K562 (cell line): ENCODE results near the gene GPC1. TPM values are rescaled to one million over a fixed set of nuclear protein-coding genes. Genes with fewer than 3 reads are reported as not detected.

ENCODE experiments used
- ATAC-seq: fragments of 200-7000 bp; cut with Tn5 transposase; 3 replicates; pipeline ENCODE4 v1.9.1; 2020; ENCODE audit warnings: moderate library complexity
- BruUV-seq: library from RNA; stranded (reverse); fragments of 400-500 nt; replicated peaks from 2 replicates; lab custom pipeline; 2021; lab: Mats Ljungman, UMichigan
- CTCF ChIA-PET: fragments of 300-600 bp; formaldehyde crosslinking; extraction: SDS; loops from one replicate; lab custom pipeline; 2021; ENCODE audit warnings: low intra/inter-chr PET ratio; lab: Yijun Ruan, JAX
- POLR2A ChIA-PET: fragments of 300-600, 350-650 bp; sonication (Branson Sonifier 250); formaldehyde crosslinking; extraction: SDS; loops from one replicate; lab custom pipeline; 2021; ENCODE audit warnings: antibody characterized with exemption, inconsistent platforms; lab: Yijun Ruan, JAX
- DNase-seq, 4 experiments: peaks; one replicate each; pipeline versions ENCODE4 v3.0.0 to v3.0.0-alpha.2; 2011 to 2018; ENCODE audit warnings: low spot score in 3 of 4, mixed read lengths in 3 of 4; ENCODE audit errors: extremely low read depth in 1 of 4
- FAIRE-seq: peaks from 2 replicates; lab custom pipeline; 2011; peaks lifted over from hg19 to GRCh38; lab: Jason Lieb, UNC
- H2AFZ ChIP-seq: 2 replicates; pipeline ENCODE4 v1.6.0; 2011; ENCODE audit warnings: low read depth, low read length, control low read depth, inconsistent platforms
- H3K27ac ChIP-seq: fragments of 200-600 bp; 3 replicates; pipeline ENCODE4 v1.8.0; 2011; ENCODE audit warnings: low read depth, mild to moderate bottlenecking, control low read depth, inconsistent platforms, low read length, moderate library complexity, mixed read lengths; ENCODE audit errors: extremely low read depth
- H3K27me3 ChIP-seq, 2 experiments: fragments of 300-600 bp in 1 of 2; 2 replicates in 1 of 2; 3 replicates in 1 of 2; pipeline versions ENCODE4 v1.6.0 to v1.8.0; 2011; ENCODE audit warnings: inconsistent platforms in 2 of 2, low read length in 2 of 2, mild to moderate bottlenecking in 1 of 2, mixed read lengths in 1 of 2, moderate library complexity in 1 of 2; ENCODE audit not compliant: control insufficient read depth in 2 of 2, insufficient read depth in 2 of 2
- H3K36me3 ChIP-seq: fragments of 300-600 bp; 3 replicates; pipeline ENCODE4 v1.8.0; 2011; ENCODE audit warnings: mild to moderate bottlenecking, low read length, inconsistent platforms; ENCODE audit not compliant: control insufficient read depth, insufficient read depth
- H3K4me1 ChIP-seq, 2 experiments: fragments of 200-600 bp in 1 of 2; replicated peaks in 1 of 2; 2 replicates in 1 of 2; 3 replicates in 1 of 2; pipeline versions ENCODE4 v1.5.1 to v1.8.0; 2011; ENCODE audit warnings: inconsistent platforms in 2 of 2, low read length in 2 of 2, mild to moderate bottlenecking in 1 of 2, mixed read lengths in 1 of 2, moderate library complexity in 1 of 2; ENCODE audit not compliant: control insufficient read depth in 2 of 2, insufficient read depth in 2 of 2
- H3K4me2 ChIP-seq: 2 replicates; pipeline ENCODE4 v1.6.1; 2011; ENCODE audit warnings: low read length, control low read depth, inconsistent platforms, mixed read lengths; ENCODE audit not compliant: insufficient read depth
- H3K4me3 ChIP-seq: fragments of 200-600 bp; sonication (generic), shearing (Covaris generic); 2 replicates; pipeline ENCODE4 v1.5.1; 2016; ENCODE audit warnings: control low read depth, inconsistent platforms
- H3K79me2 ChIP-seq: fragments of 200-600 bp; 3 replicates; pipeline ENCODE4 v1.8.0; 2011; ENCODE audit warnings: low read length, inconsistent platforms; ENCODE audit not compliant: control insufficient read depth, insufficient read depth
- H3K9ac ChIP-seq, 2 experiments: 2 replicates each; pipeline versions ENCODE4 v1.6.0 to v1.6.1; 2011; ENCODE audit warnings: low read depth in 2 of 2, low read length in 2 of 2, control low read depth in 1 of 2, inconsistent platforms in 1 of 2, mild to moderate bottlenecking in 1 of 2, mixed read lengths in 1 of 2; ENCODE audit not compliant: insufficient read depth in 1 of 2
- H3K9me1 ChIP-seq: one replicate; pipeline ENCODE4 v1.6.0; 2011; ENCODE audit warnings: inconsistent platforms, mild to moderate bottlenecking, low read length, moderate library complexity; ENCODE audit not compliant: control insufficient read depth, insufficient read depth
- H3K9me3 ChIP-seq: replicated peaks from 2 replicates; pipeline ENCODE4 v1.5.1; 2011; ENCODE audit warnings: low read depth, low read length, inconsistent platforms; ENCODE audit not compliant: control insufficient read depth, insufficient read depth
- H4K20me1 ChIP-seq: replicated peaks from 2 replicates; pipeline ENCODE4 v1.6.1; 2011; ENCODE audit warnings: low read length, inconsistent platforms, mixed read lengths; ENCODE audit not compliant: control insufficient read depth, insufficient read depth
- ATF7 ChIP-seq: fragments of 450-650 bp; IDR thresholded peaks from 2 replicates; pipeline ENCODE4 v1.7.1; 2014; ENCODE audit warnings: mild to moderate bottlenecking, moderate library complexity
- CBX1 ChIP-seq: sonication (generic); IDR thresholded peaks from 2 replicates; pipeline ENCODE4 v1.6.1; 2016; ENCODE audit warnings: antibody characterized with exemption, low read depth, mild to moderate bottlenecking
- CHD4 ChIP-seq: fragments of 200-600 bp; sonication (generic); IDR thresholded peaks from 3 replicates; pipeline ENCODE4 v1.6.1; 2012; ENCODE audit warnings: low read depth, mild to moderate bottlenecking, mixed read lengths, low read length, inconsistent platforms; ENCODE audit not compliant: insufficient read depth, insufficient replicate concordance, poor library complexity, severe bottlenecking
- EGR1 ChIP-seq: fragments of 450-650 bp; conservative IDR thresholded peaks from 2 replicates; pipeline ENCODE4 v1.6.1; 2017; ENCODE audit warnings: mild to moderate bottlenecking
- FOXJ2 ChIP-seq: fragments of 200-800 bp; sonication (Bioruptor generic); IDR thresholded peaks from 2 replicates; pipeline ENCODE4 v1.6.1; 2016; ENCODE audit warnings: missing genetic modification characterization, missing compliant biosample characterization
- HIVEP1 ChIP-seq: fragments of 250-450 bp; sonication (Bioruptor Pico); IDR thresholded peaks from 2 replicates; pipeline ENCODE4 v1.4.0; 2020; ENCODE audit warnings: mild to moderate bottlenecking
- HMG20A ChIP-seq: fragments of 450-650 bp; formaldehyde crosslinking; conservative IDR thresholded peaks from 2 replicates; pipeline ENCODE4 v1.4.0; 2020; ENCODE audit warnings: mild to moderate bottlenecking, mixed read lengths
- KLF13 ChIP-seq: fragments of 450-650 bp; IDR thresholded peaks from 2 replicates; pipeline ENCODE4 v1.6.1; 2016; ENCODE audit warnings: missing genetic modification characterization, low read depth, mild to moderate bottlenecking, missing compliant biosample characterization, moderate library complexity, borderline replicate concordance
- NFXL1 ChIP-seq: fragments of 450-650 bp; formaldehyde crosslinking; IDR thresholded peaks from 2 replicates; pipeline ENCODE4 v1.4.0; 2021; ENCODE audit warnings: mild to moderate bottlenecking
- SMC3 ChIP-seq: conservative IDR thresholded peaks from 2 replicates; pipeline ENCODE4 v1.6.1; 2011; ENCODE audit warnings: low read depth, low read length, improper control_type of control experiment; ENCODE audit not compliant: insufficient read depth
- SREBF1 ChIP-seq: fragments of 150-350 bp; IDR thresholded peaks from 2 replicates; pipeline ENCODE4 v1.6.1; 2014; ENCODE audit warnings: antibody characterized with exemption, low read depth, low read length, borderline replicate concordance
- SRSF9 ChIP-seq: fragments of 200-400 bp; formaldehyde crosslinking; IDR thresholded peaks from 2 replicates; pipeline ENCODE4 v1.6.1; 2017; ENCODE audit warnings: low read depth, low read length, borderline replicate concordance
- USF2 ChIP-seq: sonication (generic); formaldehyde crosslinking; IDR thresholded peaks from 2 replicates; pipeline ENCODE4 v1.5.0; 2020; ENCODE audit warnings: missing genetic modification reagents
- ZC3H8 ChIP-seq: fragments of 450-650 bp; IDR thresholded peaks from 2 replicates; pipeline ENCODE4 v1.6.1; 2017
- ZNF239 ChIP-seq: fragments of 250-450 bp; sonication (Bioruptor Pico); IDR thresholded peaks from 2 replicates; pipeline ENCODE4 v1.4.0; 2020; ENCODE audit warnings: mild to moderate bottlenecking
- ZNF398 ChIP-seq: fragments of 250-450 bp; sonication (Bioruptor Pico); IDR thresholded peaks from 2 replicates; pipeline ENCODE4 v1.8.0; 2021; ENCODE audit warnings: moderate library complexity, mild to moderate bottlenecking, inconsistent platforms
- ZNF696 ChIP-seq: fragments of 250-450 bp; sonication (Bioruptor Pico); conservative IDR thresholded peaks from 2 replicates; pipeline ENCODE4 v1.4.0; 2020; ENCODE audit warnings: mild to moderate bottlenecking, moderate library complexity
- WGBS: fragments of 100-300 bp; shearing (Covaris generic); methylation state at CpG from one replicate; pipeline ENCODE4 v1.1.6; 2016; ENCODE audit warnings: low coverage, mixed read lengths; ENCODE audit not compliant: insufficient coverage; ENCODE audit errors: missing lambda C conversion rate; 5-methylcytosine and 5-hydroxymethylcytosine counted together
- in situ Hi-C: fragments of 300-500 bp; cut with MboI; formaldehyde crosslinking; loops from 4 replicates; pipeline ENCODE4 v1.15.0; 2018; ENCODE audit warnings: inconsistent platforms, mixed read lengths
- intact Hi-C: fragments of 100-400 bp; cut with micrococcal nuclease; formaldehyde crosslinking; loops from 2 replicates; pipeline ENCODE4 v1.14.2; 2022
- polyA plus RNA-seq, 8 experiments: library from polyadenylated mRNA; depleted of rRNA in 4 of 8; stranded (reverse) in 5 of 8; unstranded in 3 of 8; fragments of >200 nt; fragmentation: Nextera tagmentation in 2 of 8; fragmentation: Illumina TruSeq in 1 of 8; extraction: Ambion mirVana in 2 of 8; extraction: Trizol in 1 of 8; gene quantifications; 2 replicates each; pipeline versions ENCODE4 v1.2.1 to v1.2.3, GENCODE V29; 2011 to 2014; ENCODE audit warnings: inconsistent platforms in 1 of 8, missing spikeins in 1 of 8
- total RNA-seq, 7 experiments: library from RNA; depleted of rRNA in 6 of 7; stranded (reverse); fragments of >200 nt in 6 of 7; fragmentation: Illumina TruSeq in 2 of 7; extraction: Trizol in 2 of 7; gene quantifications; 2 replicates each; pipeline versions ENCODE4 v1.2.1 to v1.2.3, GENCODE V29; 2011 to 2021; ENCODE audit warnings: low replicate concordance in 1 of 7

The GPC1 gene
- total and polyA plus RNA-seq, 9 of the 15 experiments (the other 6 are each of a cell fraction or from before 2014, with no cell fraction given): 0.07 to 0.82 (median 0.14) TPM; not detected in 3

- TF ChIP-seq HIVEP1 (no peak), NFXL1 (CRISPR knock-in tag) (no peak), ZC3H8 (no peak)
Observed at GRCh38 chr2:240448387-240449274, 13.2 kb downstream of the GPC1 start (continued).

GRCh38 chr2:240449764-240450531 lies 14.5 kb downstream of the GPC1 start:
- no peak overlapping the region for H3K4me3 ChIP-seq
- no peaks in the 10 kb centered on the region for H3K79me2 ChIP-seq
- 0 out of 4 replicates have a peak overlapping the region, but pooled peaks of 1 of the 2 experiments have one; percentile 17 for H3K9ac ChIP-seq
- H3K36me3 ChIP-seq: no peaks in the 10 kb centered on the region
- H3K4me2 ChIP-seq: no peak overlapping the region
- intact Hi-C loops: no loop called here
- no peaks in the 10 kb centered on the region for H3K9me1 ChIP-seq
- H2AFZ ChIP-seq: no peak overlapping the region
- POLR2A ChIA-PET: interaction anchor here (0.6 kb wide), 1 partner anchor 281 kb away, joined by 3 read pairs; no protein-coding TSS in a partner anchor
- H3K9me3 ChIP-seq: no peaks in the 10 kb centered on the region
- no peak overlapping the region for H3K27ac ChIP-seq
- peaks cover 0 to 71% of the 10 kb centered on the region in 2 experiments; a peak in 3 of 5 replicates for H3K27me3 ChIP-seq
- in situ Hi-C loops: no loop called here
- FAIRE-seq: no peak
- CTCF ChIA-PET: no interaction called here
- 5% methylated on average over 18 of the region's 22 CpGs for WGBS
- no peak for TF ChIP-seq HMG20A (CRISPR knock-in tag)
- no peak for TF ChIP-seq USF2
- TF ChIP-seq ZNF239 (CRISPR knock-in tag): no peak
- TF ChIP-seq SREBF1: no peak
- no peak for TF ChIP-seq CHD4
- no peak for TF ChIP-seq KLF13 (tag)
- TF ChIP-seq ZNF398 (CRISPR knock-in tag): no peak
- TF ChIP-seq CBX1: no peak
- no peak for TF ChIP-seq ATF7
- no peak for TF ChIP-seq EGR1
- TF ChIP-seq FOXJ2 (tag): no peak
- TF ChIP-seq SRSF9: no peak
- no peak for TF ChIP-seq SMC3
- TF ChIP-seq ZNF696 (CRISPR knock-in tag): no peak
- TF ChIP-seq, all 486 proteins: peak for 0
- peaks cover 0 to 44% of the 10 kb centered on the region in 2 experiments; a peak in 2 of 5 replicates for H3K4me1 ChIP-seq
- ATAC-seq (no peak), DNase-seq (no peak)
- no TSS peak for BruUV-seq
- H4K20me1 ChIP-seq: peaks cover 5% of the 10 kb centered on the region
